ENCODE measurements around the gene TMEM158.

TMEM158 gene

GRCh38 chr3:45208586-45208985, 17.5 kb downstream of the TMEM158 start:
- TF ChIP-seq TCF4 (CRISPR knock-in tag; IDR thresholded peaks at IDR 0.05; ENCODE audit: borderline replicate concordance) (no peak), CSRNP3 (CRISPR knock-in tag; IDR thresholded peaks at IDR 0.05) (no peak), ZNF8 (CRISPR knock-in tag; IDR thresholded peaks at IDR 0.05) (no peak), ZFP30 (CRISPR knock-in tag; IDR thresholded peaks at IDR 0.05) (no peak), BACH2 (CRISPR knock-in tag; IDR thresholded peaks at IDR 0.05; ENCODE audit: borderline replicate concordance) (no peak), ZNF565 (CRISPR knock-in tag; conservative IDR thresholded peaks at IDR 0.05; ENCODE audit: low read depth) (no peak), TSHZ2 (CRISPR knock-in tag; IDR thresholded peaks at IDR 0.05) (no peak), ZFP3 (CRISPR knock-in tag; IDR thresholded peaks at IDR 0.05) (no peak), RARB (CRISPR knock-in tag; IDR thresholded peaks at IDR 0.05) (no peak), ISL1 (CRISPR knock-in tag; IDR thresholded peaks at IDR 0.05) (no peak), PPARA (CRISPR knock-in tag; IDR thresholded peaks at IDR 0.05; ENCODE audit: borderline replicate concordance) (no peak), CREB5 (CRISPR knock-in tag; IDR thresholded peaks at IDR 0.05; ENCODE audit: low read depth) (no peak), POU6F1 (CRISPR knock-in tag; IDR thresholded peaks at IDR 0.05; ENCODE audit: borderline replicate concordance, low read depth) (no peak), CSDC2 (CRISPR knock-in tag; IDR thresholded peaks at IDR 0.05) (no peak), ESRRG (CRISPR knock-in tag; IDR thresholded peaks at IDR 0.05) (no peak), OSR1 (CRISPR knock-in tag; IDR thresholded peaks at IDR 0.05) (no peak), ARNTL (CRISPR knock-in tag; IDR thresholded peaks at IDR 0.05; ENCODE audit: borderline replicate concordance, low read depth) (no peak), PATZ1 (CRISPR knock-in tag; IDR thresholded peaks at IDR 0.05; ENCODE audit: borderline replicate concordance) (no peak), SNAI2 (CRISPR knock-in tag; IDR thresholded peaks at IDR 0.05) (no peak), ZC3H10 (CRISPR knock-in tag; IDR thresholded peaks at IDR 0.05) (no peak)
- ATAC-seq: no peak

- ATAC-seq: no peak
- TF ChIP-seq ZNF565 (CRISPR knock-in tag; conservative IDR thresholded peaks at IDR 0.05; ENCODE audit: low read depth): no peak
- TF ChIP-seq CREB5 (CRISPR knock-in tag; IDR thresholded peaks at IDR 0.05; ENCODE audit: low read depth): no peak
- TF ChIP-seq ZNF70 (CRISPR knock-in tag; IDR thresholded peaks at IDR 0.05): no peak
- no peak for TF ChIP-seq ZC3H10 (CRISPR knock-in tag; IDR thresholded peaks at IDR 0.05)
- TF ChIP-seq ZNF8 (CRISPR knock-in tag; IDR thresholded peaks at IDR 0.05): no peak
- no peak for TF ChIP-seq TOX (CRISPR knock-in tag; IDR thresholded peaks at IDR 0.05; ENCODE audit: borderline replicate concordance)
- TF ChIP-seq GLIS3 (CRISPR knock-in tag; IDR thresholded peaks at IDR 0.05): no peak
- TF ChIP-seq PATZ1 (CRISPR knock-in tag; IDR thresholded peaks at IDR 0.05; ENCODE audit: borderline replicate concordance): no peak
- TF ChIP-seq TCF4 (CRISPR knock-in tag; IDR thresholded peaks at IDR 0.05; ENCODE audit: borderline replicate concordance): no peak
Observed at GRCh38 chr3:45207446-45207845, 18.6 kb downstream of the TMEM158 start.

Data from SK-N-SH treated with all-trans-retinoic acid at 6 μM for 48 hours (cell line).